Fibroblast of the aortic adventitia (primary cell): ENCODE measurements around the gene CDKN1C. TPM values are rescaled to one million over a fixed set of nuclear protein-coding genes. Genes with fewer than 3 reads are reported as not detected.

Source experiments
- DNase-seq: peaks from one replicate; pipeline ENCODE4 v3.0.0-alpha.2; 2010; ENCODE audit warnings: low read depth
- H3K4me3 ChIP-seq: 2 replicates; pipeline ENCODE4 v1.5.1; 2011; ENCODE audit warnings: low read depth, mild to moderate bottlenecking, control low read depth, low read length, moderate library complexity
- total RNA-seq: library from RNA; depleted of rRNA; stranded (reverse); fragments of >200 nt; gene quantifications from 2 replicates; pipeline ENCODE4 v1.2.3, GENCODE V29; 2012; ENCODE audit warnings: low replicate concordance
- TF ChIP-seq, protein P1 (sequence below): IDR thresholded peaks from 2 replicates; pipeline ENCODE4 v1.5.1; 2011; ENCODE audit warnings: mild to moderate bottlenecking, low read length, control low read depth, inconsistent platforms; ENCODE audit not compliant: insufficient read depth

CDKN1C gene
- total RNA-seq, 1 donor, result 4.2 TPM

GRCh38 chr11:2874963-2875362 is 10.6 kb downstream of the CDKN1C start:
- TF ChIP-seq, protein P1, sequence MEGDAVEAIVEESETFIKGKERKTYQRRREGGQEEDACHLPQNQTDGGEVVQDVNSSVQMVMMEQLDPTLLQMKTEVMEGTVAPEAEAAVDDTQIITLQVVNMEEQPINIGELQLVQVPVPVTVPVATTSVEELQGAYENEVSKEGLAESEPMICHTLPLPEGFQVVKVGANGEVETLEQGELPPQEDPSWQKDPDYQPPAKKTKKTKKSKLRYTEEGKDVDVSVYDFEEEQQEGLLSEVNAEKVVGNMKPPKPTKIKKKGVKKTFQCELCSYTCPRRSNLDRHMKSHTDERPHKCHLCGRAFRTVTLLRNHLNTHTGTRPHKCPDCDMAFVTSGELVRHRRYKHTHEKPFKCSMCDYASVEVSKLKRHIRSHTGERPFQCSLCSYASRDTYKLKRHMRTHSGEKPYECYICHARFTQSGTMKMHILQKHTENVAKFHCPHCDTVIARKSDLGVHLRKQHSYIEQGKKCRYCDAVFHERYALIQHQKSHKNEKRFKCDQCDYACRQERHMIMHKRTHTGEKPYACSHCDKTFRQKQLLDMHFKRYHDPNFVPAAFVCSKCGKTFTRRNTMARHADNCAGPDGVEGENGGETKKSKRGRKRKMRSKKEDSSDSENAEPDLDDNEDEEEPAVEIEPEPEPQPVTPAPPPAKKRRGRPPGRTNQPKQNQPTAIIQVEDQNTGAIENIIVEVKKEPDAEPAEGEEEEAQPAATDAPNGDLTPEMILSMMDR, result no peak
- no peak overlapping the region for H3K4me3 ChIP-seq
- no peak for DNase-seq

- TF ChIP-seq, protein P1, result no peak
- no peak overlapping the region for H3K4me3 ChIP-seq
- DNase-seq, result no peak
Observed at GRCh38 chr11:2870969-2871680, 14.4 kb downstream of the CDKN1C start.

GRCh38 chr11:2870460-2870859 is 15.1 kb downstream of the CDKN1C start:
- TF ChIP-seq, protein P1, result no peak
- H3K4me3 ChIP-seq, result no peak overlapping the region
- DNase-seq, result no peak

- no peak for DNase-seq
Observed at GRCh38 chr11:2869561-2870427, 15.8 kb downstream of the CDKN1C start.

DNA sequence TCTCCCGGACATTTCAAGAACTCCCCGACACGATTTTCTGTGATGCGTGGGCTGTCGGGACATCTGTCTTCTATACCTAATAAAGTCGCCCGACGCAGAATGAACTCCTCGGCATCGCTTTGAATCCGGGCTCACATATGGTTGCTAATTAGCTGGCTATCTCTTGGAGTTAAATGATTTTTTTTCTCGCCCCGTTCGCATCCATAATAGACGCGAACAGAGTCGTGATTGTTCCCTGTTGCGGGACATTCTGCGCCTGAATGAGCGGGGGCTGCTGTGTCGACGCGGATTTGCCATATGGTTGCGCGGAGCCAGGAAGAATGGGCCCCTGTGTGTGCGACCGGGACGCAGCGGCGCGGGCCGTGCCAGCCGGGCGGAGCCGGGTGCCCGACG is 16.4 kb downstream of the CDKN1C start:
- no peak for DNase-seq
- no peak overlapping the region for H3K4me3 ChIP-seq
- TF ChIP-seq, protein P1, result no peak

More at GRCh38 chr11:2869561-2870427, 15.8 kb downstream of the CDKN1C start:
- H3K4me3 ChIP-seq, result no peak overlapping the region
- TF ChIP-seq, protein P1, result no peak

DNA sequence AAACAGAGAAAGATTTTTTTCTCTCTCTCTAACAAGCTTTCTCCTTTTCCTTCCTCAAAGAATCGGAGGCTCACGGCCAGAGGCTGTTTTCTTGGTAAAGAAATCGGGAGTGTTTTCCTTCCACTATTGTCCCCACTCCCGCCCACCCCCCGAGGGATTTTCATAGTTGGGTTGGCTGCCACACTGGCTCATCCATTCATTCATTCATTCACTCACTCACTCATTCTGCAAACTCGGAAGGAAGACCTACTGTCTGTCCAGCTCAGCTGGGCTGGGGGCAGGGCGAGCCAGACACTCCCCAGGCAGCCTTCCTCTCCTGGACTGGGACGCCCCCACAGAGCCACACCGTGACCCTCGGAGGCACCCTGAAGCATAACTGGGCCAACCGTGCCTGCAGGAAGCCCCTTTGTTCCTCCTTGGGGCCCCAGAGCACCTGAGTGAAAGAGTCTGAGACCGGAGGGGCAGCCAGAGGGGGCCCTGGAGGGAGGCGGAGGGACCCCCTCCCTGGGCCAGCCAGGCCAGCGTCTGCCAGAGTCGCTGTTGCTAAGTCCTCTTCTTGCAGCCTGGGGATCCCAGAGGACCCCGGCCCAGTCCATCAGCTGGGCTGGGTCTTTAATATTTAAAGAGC is 17.0 kb downstream of the CDKN1C start:
- TF ChIP-seq, protein P1, result no peak
- no peak overlapping the region for H3K4me3 ChIP-seq
- no peak for DNase-seq
